GM12878 (cell line): ENCODE measurements around the gene THOC6. TPM values are rescaled to one million over a fixed set of nuclear protein-coding genes. Genes with fewer than 3 reads are reported as not detected.

ENCODE experiments used
- ATAC-seq: fragments of 200-7000 bp; cut with Tn5 transposase; 3 replicates; pipeline ENCODE4 v1.9.1; 2020; ENCODE audit warnings: mild to moderate bottlenecking, moderate library complexity
- BruUV-seq: library from RNA; stranded (reverse); fragments of 400-500 nt; replicated peaks from 2 replicates; lab custom pipeline; 2021; lab: Mats Ljungman, UMichigan
- CTCF ChIA-PET: fragments of 300-600 bp; sonication (Branson Sonifier 250); formaldehyde crosslinking; extraction: SDS; loops from one replicate; lab custom pipeline; 2021; ENCODE audit warnings: inconsistent platforms; lab: Yijun Ruan, JAX
- POLR2A ChIA-PET: fragments of 350-600 bp; formaldehyde crosslinking; extraction: SDS; loops from one replicate; lab custom pipeline; 2021; ENCODE audit warnings: inconsistent platforms; lab: Charles Lee
- RAD21 ChIA-PET: fragments of 300-600 bp; sonication (Branson Sonifier 250); formaldehyde crosslinking; loops from one replicate; lab custom pipeline; 2023; ENCODE audit warnings: antibody characterized with exemption; ENCODE audit not compliant: unreplicated experiment; lab: Charles Lee
- SMC1A ChIA-PET: fragments of 300-600 bp; sonication (Branson Sonifier 250); formaldehyde crosslinking; loops from one replicate; lab custom pipeline; 2023; ENCODE audit not compliant: unreplicated experiment, uncharacterized antibody; lab: Charles Lee
- DNase-seq: peaks from one replicate; pipeline ENCODE4 v3.0.0-alpha.2; 2011; ENCODE audit warnings: low read depth, low spot score
- FAIRE-seq: peaks from 3 replicates; lab custom pipeline; 2011; peaks lifted over from hg19 to GRCh38; lab: Jason Lieb, UNC
- H2AFZ ChIP-seq: 2 replicates; pipeline ENCODE4 v1.6.0; 2011; ENCODE audit warnings: low read depth, low read length, control low read depth; ENCODE audit not compliant: control insufficient read depth
- H3K27ac ChIP-seq: 2 replicates; pipeline ENCODE4 v1.5.1; 2011; ENCODE audit warnings: control low read depth; ENCODE audit not compliant: control insufficient read depth, insufficient read depth
- H3K27me3 ChIP-seq, 2 experiments: replicated peaks in 1 of 2; 2 replicates each; pipeline versions ENCODE4 v1.6.0 to v1.6.1; 2011; ENCODE audit warnings: low read length in 1 of 2; ENCODE audit not compliant: control insufficient read depth in 2 of 2, insufficient read depth in 2 of 2
- H3K36me3 ChIP-seq, 2 experiments: 2 replicates each; pipeline ENCODE4 v1.5.1; 2011; ENCODE audit warnings: low read length in 1 of 2; ENCODE audit not compliant: control insufficient read depth in 2 of 2, insufficient read depth in 2 of 2
- H3K4me1 ChIP-seq: 2 replicates; pipeline ENCODE4 v1.6.1; 2011; ENCODE audit warnings: mild to moderate bottlenecking, low read length, moderate library complexity, mixed read lengths; ENCODE audit not compliant: control insufficient read depth, insufficient read depth
- H3K4me2 ChIP-seq: 2 replicates; pipeline ENCODE4 v1.6.0; 2011; ENCODE audit warnings: control low read depth; ENCODE audit not compliant: control insufficient read depth, insufficient read depth
- H3K4me3 ChIP-seq: fragments of 200-600 bp; sonication (generic); 2 replicates; pipeline ENCODE4 v1.5.1; 2016
- H3K79me2 ChIP-seq: 2 replicates; pipeline ENCODE4 v1.6.0; 2011; ENCODE audit warnings: low read length; ENCODE audit not compliant: control insufficient read depth, insufficient read depth
- H3K9ac ChIP-seq: 2 replicates; pipeline ENCODE4 v1.8.0; 2011; ENCODE audit warnings: low read length, control low read depth, mixed read lengths; ENCODE audit not compliant: control insufficient read depth, insufficient read depth
- H3K9me3 ChIP-seq: replicated peaks from 3 replicates; pipeline ENCODE4 v1.5.1; 2011; ENCODE audit warnings: mild to moderate bottlenecking, low read length; ENCODE audit not compliant: control insufficient read depth, insufficient read depth
- H4K20me1 ChIP-seq: 2 replicates; pipeline ENCODE4 v1.6.0; 2011; ENCODE audit not compliant: control insufficient read depth, insufficient read depth
- BMI1 ChIP-seq: fragments of 450-650 bp; IDR thresholded peaks from 2 replicates; pipeline ENCODE4 v1.6.1; 2016; ENCODE audit warnings: mild to moderate bottlenecking, moderate library complexity, borderline replicate concordance
- IRF4 ChIP-seq: IDR thresholded peaks from 2 replicates; pipeline ENCODE4 v1.6.1; 2011; ENCODE audit warnings: low read depth, low read length
- NKRF ChIP-seq: fragments of 450-650 bp; conservative IDR thresholded peaks from 2 replicates; pipeline ENCODE4 v1.6.1; 2017; ENCODE audit warnings: mild to moderate bottlenecking, moderate library complexity
- POLR2A ChIP-seq: IDR thresholded peaks from 2 replicates; pipeline ENCODE4 v1.6.1; 2011; ENCODE audit warnings: low read depth, mild to moderate bottlenecking, low read length
- REST ChIP-seq: IDR thresholded peaks from 2 replicates; pipeline ENCODE4 v1.6.1; 2012; ENCODE audit warnings: mild to moderate bottlenecking, low read depth, low read length
- STAT1 ChIP-seq: fragments of 450-650 bp; conservative IDR thresholded peaks from 2 replicates; pipeline ENCODE4 v1.6.1; 2014; ENCODE audit warnings: antibody characterized with exemption, mild to moderate bottlenecking
- TCF7 ChIP-seq: IDR thresholded peaks from 2 replicates; pipeline ENCODE4 v1.6.1; 2014; ENCODE audit warnings: antibody characterized with exemption, borderline replicate concordance
- ZNF274 ChIP-seq: IDR thresholded peaks from one replicate; pipeline ENCODE4 v1.8.0; 2011; ENCODE audit not compliant: insufficient read length, insufficient read depth
- ZNF622 ChIP-seq: fragments of 450-650 bp; IDR thresholded peaks from 2 replicates; pipeline ENCODE4 v1.6.1; 2017; ENCODE audit warnings: mild to moderate bottlenecking, inconsistent platforms
- WGBS: methylation state at CpG from one replicate; pipeline ENCODE4 v1.1.6; 2016; ENCODE audit warnings: low lambda C conversion rate; ENCODE audit not compliant: insufficient replicate concordance, insufficient coverage; ENCODE audit errors: missing lambda C conversion rate; 5-methylcytosine and 5-hydroxymethylcytosine counted together
- in situ Hi-C: fragments of 300-500 bp; cut with MboI; formaldehyde crosslinking; loops from 9 replicates; pipeline ENCODE4 v1.14.3; 2018; ENCODE audit warnings: mixed read lengths
- intact Hi-C: fragments of 100-400 bp; cut with micrococcal nuclease; formaldehyde crosslinking; loops from one replicate; pipeline ENCODE4 v1.14.2; 2022; ENCODE audit not compliant: unreplicated experiment
- polyA plus RNA-seq, 11 experiments: library from polyadenylated mRNA; depleted of rRNA in 4 of 11; unstranded in 6 of 11; stranded (reverse) in 5 of 11; fragments of >200 nt; fragmentation: Nextera tagmentation in 4 of 11; fragmentation: Illumina TruSeq in 1 of 11; extraction: Ambion mirVana in 4 of 11; extraction: Trizol in 1 of 11; gene quantifications; 1 replicate in 1 of 11; 2 replicates in 10 of 11; pipeline versions ENCODE4 v1.2.1 to v1.2.3, GENCODE V29; 2011 to 2016; ENCODE audit warnings: inconsistent platforms in 2 of 11, missing spikeins in 2 of 11, low read depth in 1 of 11
- total RNA-seq, 4 experiments: library from RNA; depleted of rRNA in 3 of 4; stranded (reverse); fragments of >200 nt in 3 of 4; fragmentation: Illumina TruSeq in 1 of 4; extraction: Trizol in 1 of 4; gene quantifications; 2 replicates each; pipeline versions ENCODE4 v1.2.1 to v1.2.3, GENCODE V29; 2013 to 2021

THOC6 gene
- total and polyA plus RNA-seq, 10 of the 15 experiments (the other 5 are each of a cell fraction or from before 2014, with no cell fraction given) = 1.0 to 54.4 (median 27.9) TPM

GRCh38 chr16:3008690-3009037, 15.2 kb upstream of the THOC6 start:
- Histone ChIP-seq H3K4me3 (no peak overlapping the region), H3K9ac (no peak overlapping the region), H4K20me1 (no peaks in the 10 kb centered on the region), H3K27ac (no peak overlapping the region), H3K36me3 (no peaks in the 10 kb centered on the region), H3K9me3 (no peaks in the 10 kb centered on the region), H2AFZ (no peak overlapping the region), H3K79me2 (no peaks in the 10 kb centered on the region), H3K27me3 (peaks cover 0 to 17% of the 10 kb centered on the region in 2 experiments), H3K4me2 (no peak overlapping the region), H3K4me1 (peaks cover 17% of the 10 kb centered on the region)
- in situ Hi-C loops = no loop called here
- no TSS peak for BruUV-seq
- no peak for ATAC-seq
- 75% methylated on average over 4 of the region's 4 CpGs for WGBS
- CTCF ChIA-PET = interaction anchor here (11.3 kb wide), 1 partner anchor 18 kb away, joined by 421 read pairs; the partner anchor contains the start of genes CLDN6, HCFC1R1, THOC6 and TNFRSF12A
- POLR2A ChIA-PET = no interaction called here
- no peak for DNase-seq
- no peak for FAIRE-seq
- intact Hi-C loops = no loop called here
- SMC1A ChIA-PET = interaction anchor here (7.2 kb wide), 1 partner anchor 17 kb away, joined by 91 read pairs; the partner anchor contains the start of genes HCFC1R1 and THOC6
- RAD21 ChIA-PET = interaction anchor here (2.1 kb wide), 1 partner anchor 19 kb away, joined by 8 read pairs; no protein-coding TSS in a partner anchor
- TF ChIP-seq BMI1 (no peak), ZNF622 (no peak)

GRCh38 chr16:3009568-3010390, 14.1 kb upstream of the THOC6 start:
- no TSS peak for BruUV-seq
- no peaks in the 10 kb centered on the region for H3K79me2 ChIP-seq
- ChIA-PET POLR2A (interaction anchor here (1.6 kb wide), 1 partner anchor 10 kb away, joined by 5 read pairs; the partner anchor contains the start of gene TNFRSF12A), RAD21 (interaction anchor here (1.2 to 2.1 kb wide), 2 partner anchors 11 to 19 kb away, joined by 5 to 7 read pairs; partner anchors contain the start of gene TNFRSF12A), SMC1A (interaction anchor here (0.6 kb wide), 1 partner anchor 13 kb away, joined by 3 read pairs; no protein-coding TSS in a partner anchor), CTCF (interaction anchor here (11.3 kb wide), 1 partner anchor 17 kb away, joined by 421 read pairs; the partner anchor contains the start of genes CLDN6, HCFC1R1, THOC6 and TNFRSF12A)
- no peak overlapping the region for H3K4me3 ChIP-seq
- H3K4me1 ChIP-seq = peaks cover 17% of the 10 kb centered on the region
- no peak overlapping the region for H2AFZ ChIP-seq
- H3K9ac ChIP-seq = no peak overlapping the region
- no peaks in the 10 kb centered on the region for H3K36me3 ChIP-seq
- in situ Hi-C loops (no loop called here), intact Hi-C loops (no loop called here)
- no peak for ATAC-seq
- no peak overlapping the region for H3K27ac ChIP-seq
- WGBS = 51% methylated on average over 21 of the region's 21 CpGs
- DNase-seq = no peak
- TF ChIP-seq TCF7 (no peak), ZNF274 (no peak), IRF4 (no peak), NKRF (no peak), REST (no peak), POLR2A (no peak), STAT1 (no peak)
- H4K20me1 ChIP-seq = no peaks in the 10 kb centered on the region
- no peak overlapping the region for H3K4me2 ChIP-seq
- H3K27me3 ChIP-seq = peaks cover 0 to 17% of the 10 kb centered on the region in 2 experiments
- FAIRE-seq = no peak
- no peaks in the 10 kb centered on the region for H3K9me3 ChIP-seq
